HG02623 (cell line): ENCODE results near the gene NCAPH2.
A peak's percentile ranks its signal among the peaks of the same experiment; 100 is the strongest.
"Not testable (repeated sequence)": the region's sequence is repeated elsewhere in the genome, so short reads cannot be mapped to it uniquely, and the experiment has no call there.

Source experiments
- ATAC-seq: cut with Tn5 transposase; IDR thresholded peaks from one replicate; pipeline ENCODE4 v1.9.1; 2021; ENCODE audit warnings: moderate library complexity; ENCODE audit not compliant: unreplicated experiment

Gene NCAPH2

GRCh38 chr22:50517495-50518260 lies 9.7 kb downstream of the NCAPH2 start:
- ATAC-seq: no peak

DNA sequence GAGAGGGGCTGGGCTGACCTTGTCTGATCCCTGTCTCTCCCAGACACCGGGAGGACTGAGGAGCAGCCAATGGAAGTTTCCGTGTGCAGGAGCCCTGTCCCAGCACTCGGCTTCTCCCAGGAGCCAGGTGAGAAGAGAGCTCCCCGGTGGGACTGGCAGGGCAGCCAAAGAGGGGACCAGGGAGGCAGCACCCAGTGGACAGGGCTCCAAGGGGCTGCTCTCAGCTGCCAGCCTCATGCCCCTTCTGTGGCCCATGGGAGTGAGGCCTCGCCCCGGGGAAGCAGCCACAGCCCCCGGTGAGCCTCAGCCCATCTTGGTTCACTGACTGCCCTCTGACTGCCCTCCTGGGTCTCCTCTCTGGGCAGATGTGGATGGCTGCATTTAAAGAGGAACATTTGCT lies 10.6 kb downstream of the NCAPH2 start:
- no peak for ATAC-seq

- ATAC-seq: no peak
These were observed 11.1 kb downstream of the NCAPH2 start for GRCh38 chr22:50519151-50519550.

DNA sequence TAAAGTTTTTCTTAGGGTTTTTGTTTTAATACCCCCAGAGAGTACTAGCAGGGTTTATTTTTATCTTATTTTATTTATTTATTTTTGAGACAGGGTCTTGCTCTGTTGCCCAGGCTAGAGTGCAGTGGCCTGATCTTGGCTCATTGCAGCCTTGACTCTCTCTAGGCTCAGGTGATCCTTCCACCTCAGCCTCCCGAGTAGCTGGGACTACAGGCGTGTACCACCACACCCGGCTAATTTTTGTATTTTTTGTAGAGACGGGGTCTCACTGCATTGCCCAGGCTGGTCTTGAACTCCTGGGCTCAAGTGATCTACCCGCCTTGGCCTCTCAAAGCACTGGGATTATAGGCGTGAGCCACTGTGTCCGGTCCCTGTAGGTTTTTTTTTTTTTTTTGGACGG lies 12.2 kb downstream of the NCAPH2 start:
- not testable (repeated sequence) for ATAC-seq

- no peak for ATAC-seq
These were observed 12.9 kb downstream of the NCAPH2 start for GRCh38 chr22:50520826-50521453.

DNA sequence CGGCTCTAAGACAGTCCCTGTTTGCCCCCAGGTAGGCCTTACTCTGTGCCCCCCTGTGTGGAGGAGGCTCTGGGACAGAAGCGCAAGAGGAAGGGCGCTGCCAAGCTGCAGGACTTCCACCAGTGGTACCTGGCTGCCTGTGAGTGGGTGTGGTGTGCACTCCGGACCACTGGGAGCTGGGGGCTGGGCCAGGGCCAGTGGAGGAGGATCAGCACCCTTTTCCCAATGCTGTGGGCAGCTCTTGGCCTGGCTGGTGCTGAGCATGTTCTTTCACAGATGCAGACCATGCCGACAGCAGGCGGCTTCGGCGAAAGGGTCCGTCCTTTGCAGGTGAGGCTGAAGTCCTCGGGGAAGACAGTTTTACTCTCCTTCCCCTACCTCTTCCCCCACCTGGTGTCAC lies 13.7 kb downstream of the NCAPH2 start:
- ATAC-seq: no peak

DNA sequence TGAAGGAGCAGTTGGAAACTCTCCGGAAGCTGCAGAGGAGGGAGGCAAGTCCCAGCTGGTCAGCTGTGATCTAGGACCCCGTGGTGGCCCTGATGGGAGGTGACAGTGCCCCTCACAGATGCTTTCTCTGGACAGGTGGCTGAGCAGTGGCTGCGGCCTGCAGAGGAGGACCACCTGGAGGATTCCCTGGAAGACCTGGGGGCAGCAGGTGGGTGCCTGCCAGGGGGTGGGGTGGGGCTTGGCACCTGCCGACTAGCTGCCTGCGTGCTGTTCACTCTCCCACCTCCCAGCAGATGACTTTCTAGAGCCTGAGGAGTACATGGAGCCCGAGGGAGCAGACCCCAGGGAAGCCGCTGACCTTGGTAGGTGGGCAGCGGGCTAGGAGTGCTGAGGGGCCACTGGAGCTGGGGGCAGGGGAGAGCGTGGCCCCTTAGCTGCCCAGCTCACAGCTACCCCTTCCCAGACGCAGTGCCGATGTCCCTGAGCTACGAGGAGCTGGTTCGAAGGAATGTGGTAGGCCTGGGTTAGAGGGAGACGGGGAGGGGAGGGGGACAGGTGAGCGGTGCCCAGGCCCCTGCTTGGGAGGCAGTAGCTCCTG lies 14.3 kb downstream of the NCAPH2 start:
- no peak for ATAC-seq

GRCh38 chr22:50522806-50523438 lies 14.9 kb downstream of the NCAPH2 start:
- ATAC-seq: no peak

- ATAC-seq: no peak
These were observed 15.4 kb downstream of the NCAPH2 start for GRCh38 chr22:50523458-50523805.

DNA sequence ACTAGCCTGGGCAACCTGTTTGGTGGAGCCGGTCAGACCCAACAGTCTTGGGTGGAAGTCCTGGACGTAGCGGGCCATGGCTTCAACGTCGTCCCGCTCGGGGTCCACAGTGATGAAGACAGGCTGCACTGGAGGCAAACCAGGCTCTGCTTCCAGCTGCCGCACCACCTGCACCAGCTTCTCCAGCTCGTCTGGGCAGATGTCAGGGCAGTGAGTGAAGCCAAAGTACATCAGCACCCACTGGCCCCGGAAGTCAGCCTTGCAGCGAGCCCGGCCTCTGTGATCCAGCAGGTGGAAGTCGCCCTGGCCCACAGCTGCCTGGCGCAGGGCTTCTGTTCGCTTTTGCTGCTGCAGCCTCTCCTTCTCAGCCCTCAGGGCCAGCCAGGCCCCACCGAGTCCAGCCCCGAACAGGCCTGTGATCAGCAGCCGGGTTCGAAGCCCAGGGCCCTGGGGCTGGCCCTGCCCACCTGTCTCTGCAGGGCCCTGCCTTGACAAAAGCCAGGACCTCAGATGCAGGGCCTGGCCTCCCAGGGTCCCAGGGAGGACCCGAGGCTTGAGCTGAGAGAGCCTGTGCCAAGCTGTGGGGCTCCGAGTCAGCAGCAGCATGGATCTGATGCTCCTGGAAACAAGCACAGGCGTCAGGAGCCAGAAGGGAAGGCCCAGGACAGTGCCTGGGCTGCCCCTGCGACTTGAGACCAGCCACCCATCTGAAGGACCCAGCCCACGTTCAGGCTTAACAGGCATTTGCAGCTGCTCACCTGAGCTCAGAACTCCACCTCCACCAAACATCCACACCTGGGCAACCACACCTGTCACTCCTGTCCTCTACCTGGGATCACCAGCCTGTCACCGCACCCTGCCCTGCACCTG lies 16.0 kb downstream of the NCAPH2 start:
- ATAC-seq: no peak

GRCh38 chr22:50524676-50525103 lies 16.7 kb downstream of the NCAPH2 start:
- no peak for ATAC-seq

DNA sequence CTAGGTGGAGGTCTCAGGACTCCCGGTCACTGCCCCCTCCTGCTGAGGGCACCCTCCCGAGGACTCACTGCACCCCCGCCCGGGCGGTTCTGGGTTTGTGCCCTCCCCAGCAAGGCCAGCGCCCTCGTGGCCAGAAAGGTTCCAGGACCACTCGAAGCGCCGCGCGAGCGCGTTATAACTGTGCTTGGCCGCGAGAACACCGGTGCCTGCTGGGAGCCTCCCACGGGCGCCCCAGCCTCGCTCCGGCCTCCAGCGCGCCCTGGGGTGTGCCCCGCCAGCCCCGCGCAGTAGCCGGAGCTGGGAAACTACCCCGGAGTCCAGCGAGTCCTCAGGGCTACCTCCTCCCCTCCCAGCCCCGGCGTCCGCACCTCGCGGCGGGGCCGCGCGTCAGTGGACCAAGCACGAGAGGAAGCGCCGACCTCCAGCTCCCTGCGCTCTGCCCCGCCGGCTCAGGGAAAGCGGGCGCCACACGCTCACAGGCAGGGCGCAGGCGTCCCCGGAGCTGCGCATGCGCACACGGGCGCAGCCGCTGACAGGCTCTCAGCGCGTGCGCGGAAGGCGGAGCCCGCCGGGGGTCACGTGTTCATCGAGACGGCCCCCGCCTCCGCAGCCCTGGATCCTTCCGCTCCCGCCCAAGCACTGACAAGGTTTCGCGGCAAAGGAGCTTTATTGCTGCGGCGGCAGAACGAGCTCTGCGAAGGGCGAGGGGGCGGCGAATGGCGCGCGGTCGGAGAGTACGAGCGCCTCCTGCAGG lies 17.3 kb downstream of the NCAPH2 start, which contains the start of gene SCO2:
TSS of gene SCO2 (minus strand) at position 495 of the 754 bp plus-strand sequence. CDS start 1,187 bp downstream, outside the sequence.
- ATAC-seq: peak; percentile 36

GRCh38 chr22:50525858-50526107 lies 17.8 kb downstream of the NCAPH2 start:
- peak; percentile 6 for ATAC-seq

DNA sequence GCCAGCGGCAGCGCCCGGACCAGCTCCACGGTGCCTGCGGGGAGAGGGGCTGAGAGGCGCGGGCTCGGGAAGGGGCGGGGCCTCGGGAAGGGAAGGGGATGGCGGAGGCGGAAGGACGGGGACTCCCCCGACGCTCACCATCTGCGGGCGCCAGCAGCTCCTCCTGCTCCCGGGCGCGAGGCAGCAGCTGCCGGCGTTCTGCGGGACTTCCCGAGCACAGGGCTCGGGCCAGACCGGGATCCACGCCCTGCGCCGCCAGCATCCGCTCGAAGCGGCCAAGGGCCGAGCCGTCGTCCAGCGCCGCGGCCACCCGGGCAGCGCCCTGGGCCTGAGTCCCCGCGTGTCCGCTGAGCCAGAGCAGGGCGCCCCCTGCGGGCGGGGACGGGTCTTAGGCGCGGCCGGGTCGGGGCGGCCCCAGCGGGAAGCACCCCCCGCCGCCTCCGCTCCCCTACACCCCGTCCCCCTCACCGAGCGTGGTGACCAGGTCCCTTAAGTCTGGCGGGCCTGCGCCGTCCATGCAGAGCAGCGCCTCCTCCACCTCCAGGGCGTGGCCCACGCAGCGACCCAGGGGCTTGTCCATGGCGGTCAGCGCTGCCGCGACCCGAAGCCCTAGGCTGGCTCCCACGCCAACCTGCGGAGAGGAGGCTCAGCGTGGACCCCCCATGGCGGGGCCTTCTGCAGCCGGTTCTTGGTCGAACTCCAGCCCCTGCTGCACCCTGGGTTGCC lies 18.2 kb downstream of the NCAPH2 start:
- ATAC-seq: peak; percentile 26

- ATAC-seq: no peak
These were observed 19.1 kb downstream of the NCAPH2 start for GRCh38 chr22:50526834-50527801.

DNA sequence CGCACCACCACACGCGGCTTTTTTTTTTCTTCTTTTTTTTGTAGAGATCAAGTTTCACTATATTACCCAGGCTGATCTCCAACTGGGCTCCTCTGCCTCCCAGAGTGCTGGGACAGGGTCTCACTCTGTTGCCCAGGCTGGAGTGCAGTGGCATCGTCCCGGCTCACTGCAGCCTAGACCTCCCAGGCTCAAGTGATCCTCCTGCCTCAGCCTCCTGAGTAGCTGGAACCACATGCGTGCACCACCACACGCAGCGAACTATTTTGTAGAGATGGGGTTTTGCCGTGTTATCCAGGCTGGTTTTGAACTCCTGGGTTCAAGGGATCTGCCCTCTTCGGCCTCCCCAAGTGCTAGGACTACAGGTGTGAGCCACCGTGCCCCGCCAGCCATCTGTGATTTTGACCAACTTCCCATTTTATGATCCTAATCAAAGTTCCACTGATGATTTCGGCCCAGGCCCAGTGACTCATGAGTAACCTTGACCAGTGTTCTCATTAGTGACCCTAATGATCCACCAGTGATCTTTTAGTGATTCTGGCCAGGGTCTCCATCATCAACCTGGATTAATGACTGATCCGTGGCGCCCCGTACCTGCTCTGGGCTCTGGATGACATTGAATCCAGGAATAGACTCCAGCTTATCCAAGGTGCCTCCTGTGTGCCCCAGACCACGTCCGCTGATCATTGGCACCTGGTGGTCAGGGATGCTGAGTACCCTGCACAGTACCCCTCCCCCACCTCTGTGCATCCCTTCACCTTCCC lies 20.1 kb downstream of the NCAPH2 start:
- no peak for ATAC-seq

GRCh38 chr22:50528682-50529415 lies 20.8 kb downstream of the NCAPH2 start:
- ATAC-seq: no peak
